CD4-positive, alpha-beta T cell treated with Interleukin-17A for 1 hour (primary cell): ENCODE measurements around the gene ADGRD1.

ENCODE experiments used
- DNase-seq: peaks from one replicate; pipeline ENCODE4 v3.0.0-alpha.2; 2020

Gene ADGRD1

DNA sequence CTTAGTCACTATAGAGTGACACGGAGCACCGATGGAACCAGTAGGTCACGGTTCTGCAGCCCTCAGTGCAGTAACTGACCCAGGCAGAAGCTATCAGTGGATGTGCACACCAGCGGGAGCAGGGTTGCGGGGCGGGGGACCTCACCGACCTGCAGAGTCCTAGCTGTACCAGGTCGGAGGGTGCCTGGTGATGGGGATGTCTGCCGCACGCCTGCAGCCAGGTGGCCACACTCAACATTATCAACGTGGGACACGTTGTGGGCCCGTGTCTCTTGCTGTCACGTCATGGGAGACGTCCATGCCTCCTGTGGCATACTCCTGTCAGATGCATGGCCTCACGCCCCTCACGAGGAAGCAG is 55.2 kb downstream of the ADGRD1 start:
- DNase-seq: no peak

- DNase-seq: no peak
These were observed 56.1 kb downstream of the ADGRD1 start for GRCh38 chr12:131009595-131010395.

DNA sequence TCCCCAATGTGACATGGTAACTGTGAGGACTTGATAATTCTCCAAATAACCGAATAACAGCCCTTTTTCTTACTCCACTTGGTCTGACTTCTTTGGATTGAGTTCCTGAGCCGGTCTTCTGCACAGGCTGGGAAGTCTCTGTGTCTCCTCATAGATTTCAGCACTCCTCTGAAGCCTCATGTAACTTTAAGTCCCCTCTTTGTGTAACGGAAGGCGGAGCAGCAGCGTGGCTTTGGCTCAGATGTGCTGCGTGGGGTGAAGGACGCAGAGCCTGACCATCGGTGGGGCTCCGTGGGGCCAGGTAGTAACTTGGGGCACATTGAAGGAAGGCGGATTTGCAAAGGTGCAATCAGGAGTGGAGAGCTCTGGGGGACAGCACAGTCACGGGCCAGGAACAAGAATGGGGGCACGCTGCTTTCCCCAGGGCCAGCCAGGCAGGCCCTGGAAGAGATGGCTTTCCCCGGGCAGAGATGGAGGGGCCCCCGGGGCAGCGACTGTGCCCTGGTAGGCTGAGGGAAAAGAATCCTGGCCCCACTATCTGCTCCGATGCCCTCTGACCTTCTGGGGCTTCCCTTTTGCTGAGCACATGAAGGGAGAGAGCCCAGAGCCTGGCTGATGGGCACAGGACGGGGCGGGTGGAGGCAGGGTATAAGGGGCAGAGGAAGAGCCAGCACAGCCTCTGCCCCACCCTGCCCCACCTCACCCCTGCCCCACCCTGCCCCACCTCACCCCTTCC is 56.9 kb downstream of the ADGRD1 start:
- DNase-seq: no peak

DNA sequence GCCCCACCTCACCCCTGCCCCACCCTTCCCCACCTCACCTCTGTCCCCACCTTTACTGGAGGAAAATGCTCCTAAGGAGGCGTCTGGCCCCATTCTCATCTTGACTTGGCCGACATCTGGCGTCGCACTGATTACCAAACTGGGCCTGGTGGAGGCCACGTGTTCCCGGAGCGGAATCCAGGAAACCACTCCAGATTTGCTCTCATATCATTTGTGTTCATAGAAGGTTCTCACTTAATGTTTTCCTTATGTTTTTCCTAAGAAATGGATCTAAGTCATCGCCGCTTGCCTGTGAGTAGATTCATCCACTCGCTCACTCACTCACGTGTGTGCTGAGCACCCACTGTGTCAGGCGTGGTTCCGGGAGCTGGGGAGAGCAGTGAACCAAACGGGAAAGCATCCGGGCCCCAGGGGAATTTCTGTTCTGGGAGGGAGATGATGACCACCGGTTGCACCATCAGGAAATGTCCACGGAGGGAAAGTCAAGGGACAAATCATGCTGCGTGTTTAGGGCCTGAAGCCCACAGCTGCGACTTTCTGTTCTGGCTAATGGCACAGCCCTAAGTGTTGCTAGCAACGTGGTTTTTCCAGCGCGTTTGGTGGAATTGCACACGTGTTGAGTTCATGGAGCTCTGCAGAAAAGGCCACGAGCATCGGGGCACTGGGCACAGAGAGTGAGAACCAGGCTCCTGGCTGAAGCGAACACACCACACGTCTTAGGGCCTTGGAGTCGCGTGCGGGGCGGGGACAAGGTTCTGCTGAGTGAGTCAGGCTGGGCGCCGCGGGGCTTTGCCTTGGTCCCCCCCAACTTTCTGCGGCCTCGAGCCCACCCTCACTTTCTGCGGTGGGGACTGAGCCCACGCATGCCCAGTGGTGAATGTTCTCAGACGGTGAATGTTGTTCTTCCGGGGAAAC is 57.7 kb downstream of the ADGRD1 start:
- no peak for DNase-seq

- DNase-seq: no peak
These were observed 58.8 kb downstream of the ADGRD1 start for GRCh38 chr12:131012279-131013069.

GRCh38 chr12:131013118-131013517 is 59.4 kb downstream of the ADGRD1 start:
- no peak for DNase-seq

DNA sequence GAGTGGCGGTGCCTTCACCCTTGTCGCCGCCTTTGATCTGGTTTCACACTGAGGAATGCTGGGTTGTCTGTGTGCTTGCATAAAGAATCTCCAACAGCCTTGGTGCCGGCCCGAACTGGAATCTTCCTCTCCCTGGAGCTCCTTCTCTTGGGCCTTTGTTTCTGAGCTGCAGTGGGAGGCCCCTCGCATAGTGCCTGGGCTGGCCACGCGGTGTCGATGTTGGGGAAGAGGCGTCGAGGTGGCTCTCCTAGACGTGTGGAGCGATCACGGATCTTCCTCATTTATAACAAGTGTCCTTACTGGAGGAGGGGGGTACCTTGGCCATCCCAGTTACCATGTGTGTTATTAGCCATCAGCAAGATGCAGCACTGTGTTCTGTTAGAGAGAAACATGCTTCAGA is 60.6 kb downstream of the ADGRD1 start:
- DNase-seq: no peak

- DNase-seq: no peak
These were observed 62.1 kb downstream of the ADGRD1 start for GRCh38 chr12:131015581-131016337.

DNA sequence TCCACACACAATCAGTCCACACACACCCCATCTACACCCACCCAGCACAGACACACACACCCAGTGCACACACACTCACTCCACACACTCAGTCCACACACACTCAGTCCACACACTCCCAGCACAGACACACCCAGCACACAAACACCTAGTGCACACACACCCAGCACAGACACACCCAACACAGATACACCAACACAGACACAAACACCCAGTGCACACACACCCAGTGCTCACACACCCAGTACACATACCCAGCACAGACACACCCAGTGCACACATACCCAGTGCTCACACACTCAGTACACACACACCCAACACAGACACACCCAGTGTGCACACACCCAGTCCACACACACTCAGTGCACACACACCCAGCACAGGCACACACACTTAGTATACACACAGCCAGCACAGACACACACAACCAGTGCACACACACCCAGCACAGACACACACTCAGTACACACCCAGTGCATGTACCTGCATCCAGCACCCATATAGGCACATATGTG is 63.8 kb downstream of the ADGRD1 start:
- DNase-seq: no peak

- no peak for DNase-seq
These were observed 64.4 kb downstream of the ADGRD1 start for GRCh38 chr12:131018019-131018620.

DNA sequence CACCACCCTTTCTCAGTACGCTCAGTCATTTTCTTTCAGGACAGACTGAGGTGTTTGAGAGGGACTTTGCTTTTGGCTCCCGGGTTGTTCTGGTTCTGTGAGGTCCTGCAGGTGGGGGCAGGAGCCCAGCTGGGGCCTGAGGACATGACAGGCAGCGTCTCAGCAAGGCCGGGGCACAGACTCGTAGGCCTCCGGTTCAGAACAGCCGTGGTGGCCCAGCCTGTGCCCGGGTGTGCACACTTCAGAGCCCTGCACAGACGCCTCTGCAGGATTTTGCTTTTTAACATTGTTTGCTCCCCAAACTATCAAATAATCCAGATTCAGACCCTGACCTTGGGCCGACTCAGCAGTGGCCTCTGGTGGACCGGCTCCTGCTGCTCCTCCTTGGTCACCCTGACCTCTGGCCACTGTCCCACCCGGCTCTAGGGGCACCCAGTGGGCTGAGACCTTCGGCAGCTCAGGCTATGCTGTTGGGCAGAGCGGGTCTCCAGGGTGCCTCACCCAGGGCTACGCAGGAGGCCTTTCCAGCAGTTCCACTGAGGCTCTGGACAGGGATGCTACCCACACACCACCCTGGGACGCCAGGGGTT is 65.2 kb downstream of the ADGRD1 start:
- DNase-seq: no peak

- no peak for DNase-seq
These were observed 66.8 kb downstream of the ADGRD1 start for GRCh38 chr12:131020326-131021153.

DNA sequence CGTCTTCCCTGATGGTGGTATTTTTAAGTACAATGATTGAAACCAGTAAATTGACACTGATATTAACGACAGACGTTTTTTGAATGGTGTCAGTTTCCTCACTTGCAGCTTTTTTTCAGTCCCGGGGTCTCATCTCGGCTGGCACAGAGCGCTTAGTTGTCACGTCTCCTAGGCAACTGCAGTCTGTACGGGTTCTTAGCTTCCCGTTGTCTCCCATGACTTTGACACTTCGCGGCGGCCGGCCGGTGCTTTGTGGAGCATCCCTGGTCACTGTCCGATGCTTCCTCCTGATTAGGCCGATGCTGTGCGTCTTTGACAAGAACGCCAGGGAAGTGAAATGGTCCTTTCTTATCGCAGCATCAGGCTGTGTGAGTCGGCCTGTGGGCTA is 67.4 kb downstream of the ADGRD1 start:
- no peak for DNase-seq

GRCh38 chr12:131024026-131024425 is 70.3 kb downstream of the ADGRD1 start:
- no peak for DNase-seq

DNA sequence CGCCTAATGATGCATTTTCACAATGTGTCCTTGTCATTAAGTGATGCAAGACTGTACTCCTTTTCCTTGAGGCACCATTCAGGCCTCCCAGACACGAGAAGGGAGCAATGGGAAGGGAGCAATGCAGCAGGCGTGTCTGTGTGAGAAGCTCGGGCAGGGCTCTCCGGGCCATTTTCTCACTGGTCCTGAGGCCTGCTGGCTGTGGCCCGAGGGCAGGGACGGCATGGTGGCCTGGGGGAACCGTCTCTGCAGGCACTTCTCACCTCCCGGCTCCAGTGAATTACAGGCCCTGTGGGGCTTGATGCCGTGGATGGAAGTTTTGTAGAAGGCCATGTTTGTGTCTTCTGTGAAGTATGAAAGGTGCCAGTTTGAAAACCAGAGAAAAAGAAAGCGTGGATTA is 71.0 kb downstream of the ADGRD1 start:
- no peak for DNase-seq

- no peak for DNase-seq
These were observed 71.5 kb downstream of the ADGRD1 start for GRCh38 chr12:131025234-131025633.

DNA sequence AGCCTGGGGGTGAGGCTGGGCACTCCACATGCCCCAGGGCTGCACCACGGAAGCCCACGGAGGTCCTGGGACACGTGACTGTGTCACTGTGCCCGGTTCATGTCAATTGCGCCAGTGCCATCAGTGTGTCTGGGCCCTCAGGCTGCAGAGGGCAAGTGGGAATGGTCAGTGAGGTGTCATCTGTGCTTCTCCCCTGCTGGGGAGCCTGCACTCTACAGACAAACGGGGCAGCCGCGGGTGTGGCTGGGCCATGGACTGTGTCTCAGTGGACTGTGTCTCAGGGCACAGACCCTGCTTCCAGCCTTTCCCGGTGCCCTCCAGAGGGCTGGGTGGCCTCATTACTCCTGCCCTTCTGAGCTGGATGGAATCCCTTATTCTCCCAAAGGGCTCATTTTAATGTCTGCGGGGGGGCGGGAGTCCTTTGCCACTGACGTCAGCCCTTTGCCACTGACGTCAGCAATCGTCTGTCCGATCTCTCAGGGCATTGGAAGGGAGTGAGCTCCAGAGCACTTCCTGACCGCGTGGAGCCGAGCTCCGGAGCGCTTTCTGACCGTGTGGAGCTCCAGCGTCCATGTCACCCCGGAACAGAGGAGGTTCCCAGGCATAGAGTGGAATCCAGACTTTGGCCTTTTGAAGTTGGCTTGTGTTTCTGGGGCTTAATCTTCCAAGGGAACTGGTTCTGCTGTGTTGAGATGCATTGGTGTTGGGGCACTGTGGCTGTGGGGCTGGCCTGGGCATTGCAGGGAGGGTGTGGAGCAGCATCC is 72.4 kb downstream of the ADGRD1 start:
- no peak for DNase-seq

GRCh38 chr12:131026754-131027153 is 73.0 kb downstream of the ADGRD1 start:
- DNase-seq: no peak

DNA sequence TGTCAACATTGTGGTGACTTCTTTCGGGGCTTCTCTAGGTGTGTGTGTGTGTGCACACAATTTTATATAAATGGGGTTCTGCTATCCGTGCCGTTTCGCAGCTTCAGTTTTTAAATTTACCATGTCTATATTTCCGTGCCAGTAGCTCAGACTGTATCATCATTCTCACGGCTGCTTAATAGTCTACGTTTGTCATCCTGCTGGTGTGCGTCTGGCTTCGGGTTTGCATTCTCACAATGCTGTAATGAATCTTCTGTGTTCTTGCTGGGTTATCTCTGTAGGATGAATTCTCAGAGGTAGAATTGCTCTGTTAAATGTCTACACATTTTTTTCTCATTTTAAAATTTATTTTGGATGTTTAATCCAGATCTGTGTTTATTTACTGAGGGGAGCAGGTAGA is 73.6 kb downstream of the ADGRD1 start:
- DNase-seq: no peak
